GM23338 (cell line): ENCODE measurements around the gene ITGAL. TPM values are rescaled to one million over a fixed set of nuclear protein-coding genes. Genes with fewer than 3 reads are reported as not detected.
"Not testable (repeated sequence)": the region's sequence is repeated elsewhere in the genome, so short reads cannot be mapped to it uniquely, and the experiment has no call there.

Experiments
- ATAC-seq: fragments of 200-7000 bp; cut with Tn5 transposase; 3 replicates; pipeline ENCODE4 v1.9.1; 2020
- DNase-seq: peaks from one replicate; pipeline ENCODE4 v3.0.0-alpha.2; 2015; ENCODE audit warnings: low spot score
- H2AFZ ChIP-seq: fragments of 200-600 bp; sonication (generic); 2 replicates; pipeline ENCODE4 v1.8.0; 2016; ENCODE audit warnings: antibody characterized with exemption, mild to moderate bottlenecking, moderate library complexity
- H3F3A ChIP-seq: fragments of 200-600 bp; sonication (generic); replicated peaks from 2 replicates; pipeline ENCODE4 v1.8.0; 2017; ENCODE audit warnings: antibody characterized with exemption, mixed run types, low read depth
- H3K27ac ChIP-seq: fragments of 200-600 bp; sonication (generic); 2 replicates; pipeline ENCODE4 v1.6.1; 2016; ENCODE audit warnings: low read depth
- H3K27me3 ChIP-seq: fragments of 200-600 bp; sonication (generic); 2 replicates; pipeline ENCODE4 v1.8.0; 2016; ENCODE audit warnings: mild to moderate bottlenecking, mixed run types, moderate library complexity; ENCODE audit not compliant: insufficient read depth
- H3K36me3 ChIP-seq: fragments of 200-600 bp; sonication (generic); 2 replicates; pipeline ENCODE4 v1.8.0; 2016; ENCODE audit warnings: mild to moderate bottlenecking; ENCODE audit not compliant: insufficient read depth
- H3K4me1 ChIP-seq: fragments of 200-600 bp; sonication (generic); 2 replicates; pipeline ENCODE4 v1.8.0; 2016; ENCODE audit warnings: mild to moderate bottlenecking, moderate library complexity; ENCODE audit not compliant: insufficient read depth
- H3K4me2 ChIP-seq: fragments of 200-600 bp; sonication (generic); 2 replicates; pipeline ENCODE4 v1.7.1; 2017; ENCODE audit warnings: mixed run types
- H3K4me3 ChIP-seq: fragments of 200-600 bp; sonication (generic); 2 replicates; pipeline ENCODE4 v1.6.1; 2016; ENCODE audit warnings: mixed run types
- H3K79me2 ChIP-seq: fragments of 200-600 bp; sonication (generic); replicated peaks from 2 replicates; pipeline ENCODE4 v1.8.0; 2017; ENCODE audit warnings: mild to moderate bottlenecking; ENCODE audit not compliant: insufficient read depth
- H3K9me2 ChIP-seq: fragments of 200-600 bp; sonication (generic); 2 replicates; pipeline ENCODE4 v1.8.0; 2017; ENCODE audit not compliant: insufficient read depth
- H4K20me1 ChIP-seq: fragments of 200-600 bp; sonication (generic); replicated peaks from 2 replicates; pipeline ENCODE4 v1.8.0; 2017; ENCODE audit warnings: mild to moderate bottlenecking; ENCODE audit not compliant: insufficient read depth
- H3K27ac Mint-ChIP-seq: 2 replicates; pipeline ENCODE4 v1.8.0; 2020; ENCODE audit warnings: inconsistent platforms, mild to moderate bottlenecking, moderate library complexity, mixed read lengths
- H3K27me3 Mint-ChIP-seq: 3 replicates; pipeline ENCODE4 v1.8.0; 2022; ENCODE audit warnings: low read depth, mild to moderate bottlenecking, moderate library complexity, mixed read lengths, inconsistent platforms; ENCODE audit not compliant: insufficient read depth, poor library complexity
- H3K36me3 Mint-ChIP-seq: 3 replicates; pipeline ENCODE4 v1.8.0; 2021; ENCODE audit warnings: low read depth, mild to moderate bottlenecking, inconsistent platforms, moderate library complexity, mixed read lengths
- H3K4me1 Mint-ChIP-seq: 3 replicates; pipeline ENCODE4 v1.8.0; 2020; ENCODE audit warnings: mild to moderate bottlenecking, inconsistent platforms, mixed read lengths
- H3K4me3 Mint-ChIP-seq: 3 replicates; pipeline ENCODE4 v1.8.0; 2021; ENCODE audit warnings: moderate library complexity, mild to moderate bottlenecking, inconsistent platforms, mixed read lengths
- H3K9me3 Mint-ChIP-seq: 3 replicates; pipeline ENCODE4 v1.8.0; 2020; ENCODE audit warnings: moderate library complexity, mild to moderate bottlenecking, inconsistent platforms, mixed read lengths
- CREB1 ChIP-seq: fragments of 250-450 bp; sonication (Bioruptor Pico); IDR thresholded peaks from 2 replicates; pipeline ENCODE4 v1.5.0; 2020; ENCODE audit warnings: low read depth, mild to moderate bottlenecking, moderate library complexity
- CTCF ChIP-seq, 2 experiments: fragments of 200-600 bp in 1 of 2; sonication (generic) in 1 of 2; conservative IDR thresholded peaks; 2 replicates each; pipeline versions ENCODE4 v1.5.1 to v1.6.1; 2016 to 2017; ENCODE audit warnings: antibody characterized with exemption in 2 of 2, low read depth in 2 of 2, mild to moderate bottlenecking in 2 of 2, moderate library complexity in 1 of 2
- ETS1 ChIP-seq: IDR thresholded peaks from 2 replicates; pipeline ENCODE4 v1.6.1; 2016; ENCODE audit warnings: antibody characterized with exemption
- EZH2 ChIP-seq: fragments of 200-600 bp; sonication (generic); IDR thresholded peaks from one replicate; pipeline ENCODE4 v1.8.0; 2017; ENCODE audit warnings: antibody characterized with exemption, mild to moderate bottlenecking, low read depth; ENCODE audit not compliant: unreplicated experiment
- EZH2phosphoT487 ChIP-seq: fragments of 200-600 bp; sonication (generic); IDR thresholded peaks from one replicate; pipeline ENCODE4 v1.8.1; 2018; ENCODE audit warnings: antibody characterized with exemption; ENCODE audit not compliant: unreplicated experiment
- JUNB ChIP-seq: IDR thresholded peaks from one replicate; pipeline ENCODE4 v1.6.1; 2016; ENCODE audit warnings: antibody characterized with exemption; ENCODE audit not compliant: unreplicated experiment
- NANOG ChIP-seq: IDR thresholded peaks from 2 replicates; pipeline ENCODE4 v1.6.1; 2016; ENCODE audit warnings: antibody characterized with exemption, borderline replicate concordance
- POLR2AphosphoS5 ChIP-seq: IDR thresholded peaks from 2 replicates; pipeline ENCODE4 v1.6.1; 2016; ENCODE audit warnings: antibody characterized with exemption, low read depth
- REST ChIP-seq: IDR thresholded peaks from one replicate; pipeline ENCODE4 v1.6.1; 2018; ENCODE audit warnings: antibody characterized with exemption; ENCODE audit not compliant: unreplicated experiment
- STAT1 ChIP-seq: IDR thresholded peaks from one replicate; pipeline ENCODE4 v1.6.1; 2016; ENCODE audit warnings: antibody characterized with exemption; ENCODE audit not compliant: unreplicated experiment
- ZNF114 ChIP-seq: fragments of 250-450 bp; sonication (Bioruptor Pico); IDR thresholded peaks from 2 replicates; pipeline ENCODE4 v1.5.0; 2020; ENCODE audit warnings: mild to moderate bottlenecking, moderate library complexity
- ZNF331 ChIP-seq: fragments of 250-450 bp; sonication (Bioruptor Pico); IDR thresholded peaks from 2 replicates; pipeline ENCODE4 v1.5.0; 2020; ENCODE audit warnings: low read depth, mild to moderate bottlenecking, moderate library complexity
- polyA plus RNA-seq: library from polyadenylated mRNA; unstranded; fragments of >200 nt; fragmentation: Nextera tagmentation; extraction: Ambion mirVana; gene quantifications from 2 replicates; pipeline ENCODE4 v1.2.1, GENCODE V29; 2016
- total RNA-seq: library from RNA; depleted of rRNA; stranded (reverse); fragments of >200 nt; shearing (Covaris generic); gene quantifications from 2 replicates; pipeline ENCODE4 v1.2.3, GENCODE V29; 2014

The ITGAL gene
- total and polyA plus RNA-seq, 2 experiments from 2014 or later = 0.05 to 0.07 TPM

- H3K4me2 ChIP-seq, H3K9me3 Mint-ChIP-seq, H3K27me3 ChIP-seq, ATAC-seq, H3K36me3 ChIP-seq, H3K27ac ChIP-seq, H3K4me3 Mint-ChIP-seq, H4K20me1 ChIP-seq, DNase-seq, H3K36me3 Mint-ChIP-seq, H3K79me2 ChIP-seq, H3K4me3 ChIP-seq, H3K4me1 ChIP-seq, H3K4me1 Mint-ChIP-seq, H3K9me2 ChIP-seq, H3K27me3 Mint-ChIP-seq, H3K27ac Mint-ChIP-seq, H2AFZ ChIP-seq, H3F3A ChIP-seq: not testable (repeated sequence)
These were observed 11.1 kb upstream of the ITGAL start for GRCh38 chr16:30461426-30461825.

GRCh38 chr16:30464078-30464477 lies 8.5 kb upstream of the ITGAL start:
- Histone ChIP-seq H3K4me1 (no peaks in the 10 kb centered on the region), H4K20me1 (no peaks in the 10 kb centered on the region), H3K9me2 (no peaks in the 10 kb centered on the region), H3K27me3 (no peaks in the 10 kb centered on the region), H3K4me2 (no peak overlapping the region), H2AFZ (0 out of 2 replicates have a peak overlapping the region, but pooled peaks have one; percentile 52), H3K36me3 (no peaks in the 10 kb centered on the region), H3K4me3 (no peak overlapping the region), H3F3A (no peaks in the 10 kb centered on the region), H3K79me2 (no peaks in the 10 kb centered on the region), H3K27ac (no peak overlapping the region)
- no peaks in the 10 kb centered on the region for H3K36me3 Mint-ChIP-seq
- H3K27me3 Mint-ChIP-seq = peaks cover 5% of the 10 kb centered on the region
- ATAC-seq (no peak), DNase-seq (no peak)
- no peak overlapping the region for H3K4me3 Mint-ChIP-seq
- H3K4me1 Mint-ChIP-seq = peaks cover 3% of the 10 kb centered on the region; the same call in 2 of the 3 replicates
- no peaks in the 10 kb centered on the region; the same call in 2 of the 3 replicates for H3K9me3 Mint-ChIP-seq
- no peak overlapping the region for H3K27ac Mint-ChIP-seq
- TF ChIP-seq EZH2phosphoT487 = no peak
- no peak for TF ChIP-seq STAT1
- TF ChIP-seq NANOG = no peak
- no peak for TF ChIP-seq CREB1 (CRISPR knock-in tag)
- TF ChIP-seq ZNF331 (CRISPR knock-in tag) = no peak
- no peak for TF ChIP-seq EZH2
- no peak for TF ChIP-seq POLR2AphosphoS5
- TF ChIP-seq CTCF (conservative IDR thresholded peaks at IDR 0.05; ENCODE audit: low read depth in 2 of 2) = no peak
- TF ChIP-seq JUNB = no peak
- TF ChIP-seq ETS1 = no peak
- TF ChIP-seq ZNF114 (CRISPR knock-in tag) = no peak
- TF ChIP-seq REST = no peak
